HepG2 (cell line): ENCODE results near the gene SSR2. TPM values are rescaled to one million over a fixed set of nuclear protein-coding genes. Genes with fewer than 3 reads are reported as not detected.
A peak's percentile ranks its signal among the peaks of the same experiment; 100 is the strongest.

ENCODE experiments used
- BRD4 ChIP-seq: sonication (generic); formaldehyde crosslinking; IDR thresholded peaks from 2 replicates; pipeline ENCODE4 v1.4.0; 2020; ENCODE audit warnings: missing genetic modification reagents
- CC2D1A ChIP-seq: sonication (generic); formaldehyde crosslinking; IDR thresholded peaks from 2 replicates; pipeline ENCODE4 v1.8.1; 2023; ENCODE audit warnings: mild to moderate bottlenecking, missing genetic modification reagents
- EHMT2 ChIP-seq: fragments of 200-600 bp; sonication (generic); IDR thresholded peaks from 2 replicates; pipeline ENCODE4 v1.7.0; 2017; ENCODE audit warnings: antibody characterized with exemption, low read depth, low read length, borderline replicate concordance
- HNF1B ChIP-seq: sonication (generic); formaldehyde crosslinking; IDR thresholded peaks from 2 replicates; pipeline ENCODE4 v1.5.1; 2020; ENCODE audit warnings: mild to moderate bottlenecking, moderate library complexity, missing genetic modification reagents
- MAX ChIP-seq: IDR thresholded peaks from 2 replicates; pipeline ENCODE4 v1.6.1; 2012; ENCODE audit warnings: inconsistent platforms
- PATZ1 ChIP-seq: sonication (generic); formaldehyde crosslinking; IDR thresholded peaks from 2 replicates; pipeline ENCODE4 v1.4.0; 2020; ENCODE audit warnings: missing genetic modification reagents
- PRMT3 ChIP-seq: sonication (generic); formaldehyde crosslinking; IDR thresholded peaks from 2 replicates; pipeline ENCODE4 v1.8.1; 2022; ENCODE audit warnings: low read depth, mild to moderate bottlenecking, moderate library complexity, missing genetic modification reagents, borderline replicate concordance
- PRPF4 ChIP-seq: fragments of 200-400 bp; formaldehyde crosslinking; IDR thresholded peaks from 2 replicates; pipeline ENCODE4 v1.6.1; 2016; ENCODE audit warnings: low read length, low read depth; ENCODE audit not compliant: poor library complexity, severe bottlenecking
- SATB2 ChIP-seq: sonication (generic); formaldehyde crosslinking; IDR thresholded peaks from 2 replicates; pipeline ENCODE4 v1.5.0; 2020; ENCODE audit warnings: missing genetic modification reagents
- SNAPC4 ChIP-seq: sonication (generic); formaldehyde crosslinking; IDR thresholded peaks from 2 replicates; pipeline ENCODE4 v1.4.0; 2020; ENCODE audit warnings: mild to moderate bottlenecking, missing genetic modification reagents
- STAG1 ChIP-seq: sonication (generic); formaldehyde crosslinking; IDR thresholded peaks from 2 replicates; pipeline ENCODE4 v1.4.0; 2020; ENCODE audit warnings: missing genetic modification reagents
- TCF7L2 ChIP-seq: IDR thresholded peaks from 2 replicates; pipeline ENCODE4 v1.6.1; 2011; ENCODE audit warnings: mild to moderate bottlenecking, low read depth, low read length, moderate library complexity
- ZFAT ChIP-seq: sonication (generic); formaldehyde crosslinking; conservative IDR thresholded peaks from 2 replicates; pipeline ENCODE4 v1.8.1; 2023; ENCODE audit warnings: missing genetic modification reagents, inconsistent platforms
- ZGPAT ChIP-seq: IDR thresholded peaks from 2 replicates; pipeline ENCODE4 v1.6.1; 2016; ENCODE audit warnings: mild to moderate bottlenecking
- ZNF124 ChIP-seq: sonication (generic); formaldehyde crosslinking; IDR thresholded peaks from 2 replicates; pipeline ENCODE4 v1.4.0; 2020; ENCODE audit warnings: missing genetic modification reagents
- ZNF331 ChIP-seq: sonication (generic); formaldehyde crosslinking; IDR thresholded peaks from 2 replicates; pipeline ENCODE4 v1.4.0; 2020; ENCODE audit warnings: missing genetic modification reagents
- ZNF350 ChIP-seq: sonication (generic); formaldehyde crosslinking; IDR thresholded peaks from 2 replicates; pipeline ENCODE4 v1.4.0; 2020; ENCODE audit warnings: mild to moderate bottlenecking, low read depth, missing genetic modification reagents, borderline replicate concordance
- ZNF720 ChIP-seq: sonication (generic); formaldehyde crosslinking; IDR thresholded peaks from 2 replicates; pipeline ENCODE4 v1.4.0; 2020; ENCODE audit warnings: missing genetic modification reagents
- ZNF724P ChIP-seq: sonication (generic); formaldehyde crosslinking; IDR thresholded peaks from 2 replicates; pipeline ENCODE4 v1.8.0; 2022; ENCODE audit warnings: missing genetic modification reagents, borderline replicate concordance
- polyA plus RNA-seq, 8 experiments: library from polyadenylated mRNA; depleted of rRNA in 3 of 8; stranded (reverse) in 7 of 8; unstranded in 1 of 8; fragments of >200 nt; fragmentation: Illumina TruSeq in 4 of 8; extraction: Trizol in 4 of 8; gene quantifications; 2 replicates each; pipeline versions ENCODE4 v1.2.1 to v1.2.3, GENCODE V29; 2011 to 2016; ENCODE audit warnings: low read depth in 4 of 8, missing spikeins in 1 of 8, mixed read lengths in 1 of 8; ENCODE audit not compliant: insufficient read depth in 1 of 8
- total RNA-seq, 5 experiments: library from RNA; depleted of rRNA; stranded (reverse); fragments of >200 nt; fragmentation: Illumina TruSeq; extraction: Trizol; gene quantifications; 2 replicates each; pipeline ENCODE4 v1.2.3, GENCODE V29; 2016; ENCODE audit warnings: low read depth in 1 of 5

Gene SSR2
- total and polyA plus RNA-seq, 2 of the 13 experiments (the other 11 are each of a cell fraction or from before 2014, with no cell fraction given) = 284 to 461 TPM

- TF ChIP-seq PATZ1 (CRISPR knock-in tag) (peak; percentile 55; the same call in 1 of the 2 replicates), STAG1 (CRISPR knock-in tag) (no peak), BRD4 (CRISPR knock-in tag) (no peak), ZNF331 (0 out of 2 replicates have a peak, but pooled peaks have one; percentile 31), MAX (no peak), TCF7L2 (no peak), EHMT2 (no peak), ZGPAT (CRISPR knock-in tag) (peak; percentile 61; the same call in 1 of the 2 replicates), ZNF124 (CRISPR knock-in tag) (no peak), HNF1B (CRISPR knock-in tag) (0 out of 2 replicates have a peak, but pooled peaks have one; percentile 20), PRPF4 (no peak), CC2D1A (CRISPR knock-in tag) (no peak), PRMT3 (CRISPR knock-in tag) (no peak), SNAPC4 (CRISPR knock-in tag) (no peak), ZNF350 (CRISPR knock-in tag) (peak; percentile 30; the same call in 1 of the 2 replicates), ZNF720 (no peak), ZFAT (CRISPR knock-in tag) (no peak), ZNF724P (CRISPR knock-in tag) (no peak), SATB2 (CRISPR knock-in tag) (no peak)
Measured at GRCh38 chr1:156020293-156021092, at the start of gene SSR2 (continued).
